ENCODE measurements around the gene ZFPL1.
A peak's percentile ranks its signal among the peaks of the same experiment; 100 is the strongest.

ZFPL1 gene

DNA sequence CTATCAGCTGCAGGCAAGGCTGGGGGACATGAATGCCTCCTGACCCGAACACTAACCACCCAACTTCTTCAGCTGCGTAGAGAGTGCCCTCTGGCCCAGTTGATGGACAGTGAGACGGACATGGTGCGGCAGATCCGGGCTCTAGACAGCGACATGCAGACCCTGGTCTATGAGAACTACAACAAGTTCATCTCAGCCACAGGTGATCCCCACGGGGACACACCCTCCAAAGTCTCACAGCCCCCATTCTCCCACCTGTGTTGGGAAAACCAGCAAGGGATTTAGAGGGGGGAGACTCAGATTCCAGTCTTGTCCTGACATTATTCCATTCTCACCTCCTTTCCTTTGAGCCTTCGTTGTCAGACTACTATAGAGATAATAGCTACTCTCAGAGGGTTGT is 12.9 kb downstream of the ZFPL1 start:
- no peak for DNase-seq

DNA sequence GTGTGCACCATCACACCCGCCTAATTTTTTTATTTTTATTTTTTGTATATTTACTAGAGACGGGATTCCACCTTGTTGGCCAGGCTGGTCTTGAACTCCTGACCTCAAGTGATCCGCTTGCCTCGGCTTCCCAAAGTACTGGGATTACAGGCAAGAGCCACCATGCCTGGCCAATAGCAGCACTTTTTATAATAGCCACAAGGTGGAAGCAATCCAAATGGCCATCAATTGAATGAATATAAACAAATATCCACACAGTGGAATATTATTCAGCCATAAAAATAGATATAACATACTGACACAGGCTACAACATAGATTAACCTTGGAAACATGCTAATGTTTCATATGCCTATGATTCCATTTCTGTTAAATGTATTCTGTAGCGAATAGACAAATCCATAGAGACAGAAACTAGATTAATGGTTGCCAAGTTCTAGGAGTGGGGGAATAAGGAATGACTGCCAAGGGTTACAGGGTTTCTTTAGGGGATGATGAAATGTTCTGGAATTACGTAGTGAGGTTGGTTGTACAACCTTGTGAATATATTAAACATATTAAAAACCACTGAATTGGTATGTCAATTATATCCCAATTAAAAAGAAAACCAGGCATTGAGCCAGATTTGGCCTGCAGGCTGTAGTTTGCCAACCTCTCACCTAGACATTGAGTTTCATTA is 16.8 kb downstream of the ZFPL1 start:
- no peak for DNase-seq

DNA sequence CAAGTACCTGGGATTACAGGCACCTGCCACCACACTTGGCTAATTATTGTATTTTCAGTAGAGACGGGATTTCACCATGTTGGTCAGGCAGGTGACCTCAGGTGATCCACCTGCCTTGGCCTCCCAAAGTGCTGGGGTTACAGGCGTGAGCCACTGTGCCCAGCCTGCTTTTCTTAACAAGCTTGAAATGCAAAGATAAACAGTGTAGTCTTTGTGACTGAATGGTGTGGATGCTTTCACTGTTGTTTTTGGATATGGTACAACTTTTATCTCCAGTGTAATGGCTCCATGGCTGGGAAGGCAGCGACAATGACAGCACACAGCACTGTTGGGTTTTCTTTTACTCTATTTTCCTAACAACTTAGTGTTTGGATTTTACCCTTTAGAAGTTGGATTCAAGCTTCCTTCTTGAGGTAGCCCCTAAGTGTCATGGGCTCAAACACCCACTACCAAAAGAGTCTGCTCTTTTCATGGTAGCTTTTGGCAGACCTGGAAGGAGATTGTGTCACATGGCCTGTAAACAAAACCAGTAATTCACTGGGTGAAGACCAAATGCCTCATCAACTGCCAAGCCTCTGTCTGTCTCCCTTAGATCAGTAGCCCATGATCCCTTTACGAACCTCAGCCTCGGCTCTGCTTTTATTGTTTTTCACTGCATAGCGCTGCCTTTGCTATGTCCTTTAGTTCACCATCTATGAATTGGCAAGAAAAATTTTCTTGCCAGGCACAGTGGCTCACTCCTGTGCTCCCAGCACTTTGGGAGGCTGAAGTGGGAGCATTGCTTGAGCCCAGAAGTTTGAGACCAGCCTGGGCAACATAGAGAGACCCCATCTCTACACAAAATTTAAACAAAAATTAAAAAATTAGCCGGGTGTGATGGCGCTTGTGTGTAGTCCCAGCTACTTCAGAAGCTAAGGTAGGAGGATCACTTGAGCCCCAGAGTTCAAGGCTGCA is 18.4 kb downstream of the ZFPL1 start:
- DNase-seq: no peak

DNA sequence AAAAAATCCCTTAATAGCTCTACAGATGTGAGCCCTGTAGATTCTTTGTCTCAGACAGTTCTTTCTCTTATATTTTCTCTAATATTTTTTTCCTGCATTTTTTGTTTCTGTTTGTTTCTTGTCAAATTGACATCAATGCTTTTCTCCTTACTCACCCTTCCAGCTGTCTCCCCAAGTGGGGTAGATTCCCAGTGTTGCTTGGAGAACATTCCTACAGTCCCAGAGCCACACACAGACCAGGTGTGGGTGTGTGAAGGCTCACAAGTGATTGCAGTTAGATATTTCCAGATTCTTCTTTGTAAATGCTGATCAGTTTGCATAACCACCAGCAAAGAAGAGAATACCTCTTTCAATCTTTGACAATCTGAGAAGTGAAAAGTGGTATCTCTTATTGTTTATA is 19.5 kb downstream of the ZFPL1 start:
- no peak for DNase-seq

DNA sequence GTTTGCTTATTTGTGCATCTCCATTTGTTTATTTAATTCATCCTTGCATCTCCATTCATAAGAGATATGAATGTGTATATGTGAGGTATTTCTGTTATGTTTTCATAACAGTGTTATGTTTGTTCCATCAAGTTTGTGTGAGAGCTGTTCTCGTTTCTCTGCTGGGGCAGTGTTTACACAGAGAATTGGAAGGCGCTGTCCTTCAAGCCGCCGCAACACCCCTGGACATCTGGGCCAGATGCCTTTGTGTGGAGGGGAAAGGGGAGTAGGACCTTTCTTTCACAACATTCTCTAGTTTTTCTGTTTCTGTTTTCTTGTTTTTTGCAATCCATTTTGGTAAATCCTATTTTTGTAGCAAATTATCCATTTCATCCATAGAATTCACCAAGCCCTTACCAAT is 20.6 kb downstream of the ZFPL1 start:
- no peak for DNase-seq

DNA sequence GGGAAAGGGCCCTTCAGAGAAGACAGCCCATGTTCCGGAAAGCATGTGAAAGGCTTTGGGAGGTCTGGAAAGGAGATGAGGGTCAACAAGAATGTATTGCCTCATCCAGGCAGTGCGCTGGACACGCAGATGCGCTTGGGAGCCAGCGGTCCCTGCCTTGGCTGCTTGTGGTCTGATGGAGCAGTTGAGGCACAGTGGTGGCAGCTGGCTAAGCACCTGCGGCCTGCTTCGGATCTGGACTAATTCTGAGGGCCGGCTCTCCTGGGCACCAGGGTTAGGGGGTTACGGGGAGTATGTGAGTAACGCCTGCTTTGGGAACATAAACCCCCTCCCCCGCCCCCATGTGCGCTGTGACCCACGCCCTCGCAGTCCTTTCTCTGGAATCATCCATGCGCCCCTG is 23.1 kb downstream of the ZFPL1 start:
- DNase-seq: no peak

DNA sequence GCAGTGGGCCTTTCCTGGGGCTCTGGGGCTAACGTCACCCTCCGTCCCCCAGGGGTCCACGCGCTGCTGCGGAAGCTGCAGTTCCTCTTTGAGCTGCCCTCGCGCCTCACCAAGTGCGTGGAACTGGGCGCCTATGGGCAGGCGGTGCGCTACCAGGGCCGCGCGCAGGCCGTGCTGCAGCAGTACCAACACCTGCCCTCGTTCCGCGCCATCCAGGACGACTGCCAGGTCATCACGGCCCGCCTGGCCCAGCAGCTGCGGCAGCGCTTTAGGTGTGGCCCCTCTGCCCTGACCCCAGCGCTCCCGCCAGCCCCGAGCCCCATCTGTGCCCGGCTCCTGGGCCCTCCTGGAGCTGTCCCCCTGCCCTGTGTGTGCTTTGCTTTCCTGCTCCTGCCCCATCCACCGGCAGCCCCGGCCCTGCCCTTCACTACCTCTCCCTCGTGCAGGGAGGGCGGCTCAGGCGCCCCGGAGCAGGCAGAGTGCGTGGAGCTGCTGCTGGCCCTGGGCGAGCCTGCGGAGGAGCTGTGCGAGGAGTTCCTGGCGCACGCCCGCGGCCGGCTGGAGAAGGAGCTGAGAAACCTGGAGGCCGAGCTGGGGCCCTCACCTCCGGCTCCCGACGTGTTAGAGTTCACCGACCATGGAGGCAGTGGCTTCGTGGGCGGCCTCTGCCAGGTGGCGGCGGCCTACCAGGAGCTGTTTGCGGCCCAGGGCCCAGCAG is 23.9 kb downstream of the ZFPL1 start:
- no peak for DNase-seq

DNA sequence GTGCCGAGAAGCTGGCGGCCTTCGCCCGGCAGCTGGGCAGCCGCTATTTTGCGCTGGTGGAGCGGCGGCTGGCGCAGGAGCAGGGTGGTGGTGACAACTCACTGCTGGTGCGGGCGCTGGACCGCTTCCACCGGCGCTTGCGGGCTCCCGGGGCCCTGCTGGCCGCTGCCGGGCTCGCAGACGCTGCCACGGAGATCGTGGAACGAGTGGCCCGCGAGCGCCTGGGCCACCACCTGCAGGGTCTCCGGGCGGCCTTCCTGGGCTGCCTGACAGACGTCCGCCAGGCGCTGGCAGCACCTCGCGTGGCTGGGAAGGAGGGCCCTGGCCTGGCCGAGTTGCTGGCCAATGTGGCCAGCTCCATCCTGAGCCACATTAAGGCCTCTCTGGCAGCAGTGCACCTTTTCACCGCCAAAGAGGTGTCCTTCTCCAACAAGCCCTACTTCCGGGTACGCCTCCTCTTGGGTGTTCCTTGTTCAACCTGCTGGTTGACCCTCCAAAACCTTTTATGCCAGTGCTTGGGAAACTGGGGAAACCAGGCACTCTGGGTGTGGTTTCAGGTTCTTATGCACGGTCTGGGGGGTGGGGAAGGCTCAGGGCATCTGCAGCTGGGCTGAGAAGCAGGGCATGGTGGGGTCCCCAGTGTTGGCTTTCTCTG is 24.6 kb downstream of the ZFPL1 start:
- DNase-seq: no peak

DNA sequence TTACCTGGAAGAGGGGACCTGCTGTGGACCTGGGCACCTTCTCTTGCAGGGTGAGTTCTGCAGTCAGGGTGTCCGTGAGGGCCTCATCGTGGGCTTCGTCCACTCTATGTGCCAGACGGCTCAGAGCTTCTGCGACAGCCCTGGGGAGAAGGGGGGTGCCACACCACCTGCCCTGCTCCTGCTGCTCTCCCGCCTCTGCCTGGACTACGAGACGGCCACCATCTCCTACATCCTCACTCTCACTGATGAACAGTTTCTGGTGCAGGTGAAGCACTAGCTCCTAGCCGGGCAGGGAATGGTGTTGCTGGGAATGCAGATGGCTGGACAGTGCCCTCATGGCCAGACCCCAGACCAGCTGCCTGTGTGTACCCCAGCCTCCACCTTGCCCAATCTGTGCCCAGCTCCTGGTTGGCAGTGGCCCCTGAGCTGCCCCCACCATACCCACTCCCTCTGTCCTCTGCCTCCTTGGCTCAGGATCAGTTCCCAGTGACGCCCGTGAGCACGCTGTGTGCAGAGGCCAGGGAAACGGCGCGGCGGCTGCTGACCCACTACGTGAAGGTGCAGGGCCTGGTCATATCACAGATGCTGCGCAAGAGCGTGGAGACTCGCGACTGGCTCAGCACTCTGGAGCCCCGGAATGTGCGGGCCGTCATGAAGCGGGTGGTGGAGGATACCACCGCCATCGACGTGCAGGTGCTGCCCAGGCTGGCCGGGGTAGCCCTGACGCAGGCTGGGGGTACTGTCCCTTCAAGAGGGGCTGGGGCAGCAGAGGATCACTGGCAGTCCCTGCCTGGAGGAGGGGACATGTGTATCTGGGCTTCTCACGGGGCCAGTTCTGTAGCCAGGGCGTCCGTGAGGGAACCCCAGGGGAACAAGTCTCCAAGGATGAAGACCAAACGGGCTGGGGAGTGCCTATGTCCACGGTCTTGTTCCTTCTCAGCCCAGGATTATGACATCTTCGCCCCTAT is 25.5 kb downstream of the ZFPL1 start:
- DNase-seq: no peak

DNA sequence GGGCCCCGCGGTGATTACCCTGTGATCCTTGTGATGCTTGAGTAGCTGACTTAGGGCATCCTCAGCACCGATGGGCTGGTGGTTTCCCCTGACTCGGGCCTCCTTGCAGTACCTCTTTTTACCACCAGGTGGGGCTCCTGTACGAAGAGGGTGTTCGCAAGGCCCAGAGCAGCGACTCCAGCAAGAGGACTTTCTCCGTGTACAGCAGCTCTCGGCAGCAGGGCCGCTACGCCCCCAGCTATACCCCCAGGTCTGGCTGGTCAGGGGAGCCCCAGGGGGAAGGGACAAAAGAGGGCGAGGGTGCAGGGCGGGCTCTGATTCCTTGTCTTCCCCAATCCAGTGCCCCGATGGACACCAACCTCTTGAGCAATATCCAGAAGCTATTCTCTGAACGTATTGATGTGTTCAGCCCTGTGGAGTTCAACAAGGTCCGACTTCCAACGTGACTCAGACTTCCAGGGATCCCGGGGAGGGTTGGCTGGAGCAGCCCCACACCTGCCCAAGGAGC is 26.4 kb downstream of the ZFPL1 start:
- DNase-seq: peak; percentile 69

DNA sequence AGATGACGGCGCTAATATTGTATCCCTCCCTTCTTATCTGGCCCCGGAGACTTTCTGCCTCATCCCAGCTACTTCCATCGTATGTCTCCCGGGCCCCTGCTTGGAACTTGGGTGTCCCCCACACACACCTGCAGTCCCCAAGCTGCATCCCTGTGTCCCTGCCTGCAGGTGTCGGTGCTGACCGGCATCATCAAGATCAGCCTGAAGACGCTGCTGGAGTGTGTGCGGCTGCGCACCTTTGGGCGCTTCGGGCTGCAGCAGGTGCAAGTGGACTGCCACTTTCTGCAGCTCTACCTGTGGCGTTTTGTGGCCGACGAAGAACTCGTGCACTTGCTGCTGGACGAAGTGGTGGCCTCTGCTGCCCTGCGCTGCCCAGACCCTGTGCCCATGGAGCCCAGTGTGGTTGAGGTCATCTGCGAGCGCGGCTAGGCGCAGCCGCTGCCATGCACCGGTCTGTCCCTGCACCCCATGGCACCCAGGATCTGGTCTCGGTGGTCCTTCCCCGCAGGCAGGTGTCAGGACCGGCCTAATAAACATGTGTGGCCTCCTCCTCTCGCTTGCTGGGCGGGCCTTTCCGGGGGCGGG is 27.2 kb downstream of the ZFPL1 start:
- DNase-seq: no peak

DNA sequence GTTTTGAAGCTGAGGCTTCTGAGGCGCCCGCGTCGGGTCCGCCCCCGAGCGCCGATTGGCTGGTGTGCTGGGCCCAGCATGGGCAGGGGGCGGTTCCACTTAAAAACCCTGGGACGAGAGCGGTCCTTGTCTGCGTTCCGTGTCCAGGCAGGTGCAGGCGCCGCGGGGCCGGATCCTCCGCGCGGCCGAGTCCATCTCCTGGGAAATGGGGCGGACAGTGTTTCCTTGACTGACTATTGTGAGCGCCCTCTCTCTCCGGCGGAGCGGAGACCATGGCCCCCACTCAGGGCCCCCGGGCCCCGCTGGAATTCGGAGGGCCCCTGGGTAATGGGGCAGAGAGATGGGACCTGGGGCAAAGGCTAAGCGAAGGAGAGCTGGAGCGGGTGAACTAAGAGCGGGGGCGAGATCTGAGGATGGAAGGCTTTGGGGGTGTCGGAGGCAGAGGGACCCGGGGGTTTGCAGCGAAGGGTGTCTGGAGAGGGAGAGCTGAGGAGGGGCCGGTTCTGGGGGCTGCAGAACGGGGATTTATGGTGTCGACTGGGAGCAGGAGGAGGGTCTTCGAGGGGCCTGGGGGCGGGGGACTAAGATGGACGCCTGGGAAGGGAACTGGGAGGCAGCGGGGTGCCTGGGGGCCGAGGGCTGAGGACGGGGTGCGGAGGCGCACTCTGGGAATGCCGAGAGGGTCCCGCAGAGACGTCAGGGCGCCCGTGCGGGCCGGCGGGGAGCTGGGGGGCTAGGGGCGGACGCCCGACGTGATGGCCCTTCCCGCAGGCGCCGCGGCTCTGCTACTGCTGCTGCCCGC is 27.9 kb downstream of the ZFPL1 start, which contains the start of gene TM7SF2:
TM7SF2 (plus strand) TSS at position 129 of the 802 bp plus-strand sequence; CDS start at position 273, 144 bp downstream.
- DNase-seq: peak; percentile 83

DNA sequence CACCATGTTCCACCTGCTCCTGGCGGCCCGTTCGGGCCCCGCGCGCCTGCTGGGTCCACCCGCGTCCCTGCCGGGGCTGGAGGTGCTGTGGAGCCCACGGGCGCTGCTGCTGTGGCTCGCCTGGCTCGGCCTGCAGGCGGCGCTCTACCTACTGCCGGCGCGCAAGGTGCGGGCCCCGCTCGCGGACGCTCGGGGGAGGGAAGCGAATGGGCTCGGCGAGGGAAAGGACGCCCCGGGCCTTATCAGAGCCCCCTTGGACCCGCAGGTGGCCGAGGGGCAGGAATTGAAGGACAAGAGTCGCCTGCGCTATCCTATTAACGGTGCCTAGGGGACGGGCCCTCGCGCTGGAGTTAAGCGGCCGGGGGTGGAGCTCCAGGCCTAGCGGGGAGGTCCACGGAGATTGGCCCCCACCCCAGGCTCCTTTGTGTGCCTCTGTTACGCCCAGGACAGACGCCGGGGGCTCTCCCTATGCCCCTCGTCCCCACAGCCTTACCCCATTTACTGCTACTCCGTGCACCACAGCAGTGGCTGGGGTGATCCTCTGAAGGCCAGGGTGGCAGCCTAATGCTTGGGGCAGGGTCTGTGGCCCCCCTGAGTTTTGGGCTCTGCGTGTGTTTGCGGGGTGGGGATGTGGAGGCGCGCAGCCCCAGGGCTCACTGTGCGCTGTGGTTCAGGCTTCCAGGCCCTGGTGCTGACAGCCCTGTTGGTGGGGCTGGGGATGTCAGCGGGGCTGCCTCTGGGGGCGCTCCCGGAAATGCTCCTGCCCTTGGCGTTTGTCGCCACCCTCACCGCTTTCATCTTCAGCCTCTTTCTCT is 28.7 kb downstream of the ZFPL1 start:
- DNase-seq: peak; percentile 61

DNA sequence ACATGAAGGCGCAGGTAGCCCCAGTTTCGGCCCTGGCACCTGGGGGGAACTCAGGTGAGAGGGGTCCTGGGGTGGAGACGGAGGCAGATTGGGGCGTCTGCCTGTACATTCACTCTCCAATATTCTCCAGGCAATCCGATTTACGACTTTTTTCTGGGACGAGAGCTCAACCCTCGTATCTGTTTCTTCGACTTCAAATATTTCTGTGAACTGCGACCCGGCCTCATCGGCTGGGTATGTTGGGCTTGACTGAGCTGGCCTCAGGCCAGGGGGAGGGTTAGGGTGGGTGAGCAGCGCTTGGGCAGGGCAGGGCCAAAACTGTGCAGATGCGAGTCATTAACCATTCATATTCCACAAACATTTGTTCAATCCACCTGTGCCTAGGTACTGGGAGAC is 29.3 kb downstream of the ZFPL1 start:
- no peak for DNase-seq

DNA sequence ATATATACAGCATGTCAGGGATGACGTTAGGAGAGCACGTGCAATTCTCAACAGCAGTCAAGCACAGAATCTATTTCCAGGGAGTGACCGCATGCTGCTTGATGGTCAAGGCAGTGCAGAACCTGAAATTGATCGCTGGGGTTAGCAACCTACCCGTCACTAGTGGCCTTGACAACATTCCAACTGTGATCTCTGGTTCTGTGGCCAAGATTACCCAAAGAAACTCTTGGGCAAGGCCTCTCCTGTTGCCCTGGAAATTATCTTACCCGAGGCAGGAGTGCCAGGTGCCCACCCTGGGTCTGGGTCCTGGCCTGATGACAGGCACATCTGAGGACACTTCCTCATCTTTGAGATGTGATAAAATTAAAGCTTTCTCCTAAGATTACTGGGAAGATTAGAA is 29.8 kb downstream of the ZFPL1 start:
- no peak for DNase-seq

DNA sequence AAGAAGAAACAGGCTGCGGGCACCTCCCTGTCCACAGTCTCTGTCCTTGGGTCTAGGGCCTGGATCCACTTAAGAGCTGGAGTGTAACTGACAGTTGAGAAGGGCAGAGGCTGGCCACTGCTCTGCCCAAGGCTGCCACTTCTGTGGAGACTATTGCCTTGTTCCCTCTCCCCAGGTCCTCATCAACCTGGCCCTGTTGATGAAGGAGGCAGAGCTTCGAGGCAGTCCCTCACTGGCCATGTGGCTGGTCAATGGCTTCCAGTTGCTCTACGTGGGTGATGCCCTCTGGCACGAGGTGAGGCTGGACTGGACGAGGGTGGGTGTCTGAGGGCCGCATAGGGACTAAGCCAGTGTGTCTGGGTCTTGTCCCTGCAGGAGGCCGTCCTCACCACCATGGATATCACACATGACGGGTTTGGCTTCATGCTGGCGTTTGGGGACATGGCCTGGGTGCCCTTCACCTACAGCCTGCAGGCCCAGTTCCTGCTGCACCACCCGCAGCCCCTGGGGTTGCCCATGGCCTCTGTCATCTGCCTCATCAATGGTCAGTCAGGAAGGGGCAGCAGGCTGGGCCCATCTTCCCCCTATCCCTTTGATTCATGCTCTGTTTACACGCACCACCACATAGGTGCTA is 30.6 kb downstream of the ZFPL1 start:
- no peak for DNase-seq

DNA sequence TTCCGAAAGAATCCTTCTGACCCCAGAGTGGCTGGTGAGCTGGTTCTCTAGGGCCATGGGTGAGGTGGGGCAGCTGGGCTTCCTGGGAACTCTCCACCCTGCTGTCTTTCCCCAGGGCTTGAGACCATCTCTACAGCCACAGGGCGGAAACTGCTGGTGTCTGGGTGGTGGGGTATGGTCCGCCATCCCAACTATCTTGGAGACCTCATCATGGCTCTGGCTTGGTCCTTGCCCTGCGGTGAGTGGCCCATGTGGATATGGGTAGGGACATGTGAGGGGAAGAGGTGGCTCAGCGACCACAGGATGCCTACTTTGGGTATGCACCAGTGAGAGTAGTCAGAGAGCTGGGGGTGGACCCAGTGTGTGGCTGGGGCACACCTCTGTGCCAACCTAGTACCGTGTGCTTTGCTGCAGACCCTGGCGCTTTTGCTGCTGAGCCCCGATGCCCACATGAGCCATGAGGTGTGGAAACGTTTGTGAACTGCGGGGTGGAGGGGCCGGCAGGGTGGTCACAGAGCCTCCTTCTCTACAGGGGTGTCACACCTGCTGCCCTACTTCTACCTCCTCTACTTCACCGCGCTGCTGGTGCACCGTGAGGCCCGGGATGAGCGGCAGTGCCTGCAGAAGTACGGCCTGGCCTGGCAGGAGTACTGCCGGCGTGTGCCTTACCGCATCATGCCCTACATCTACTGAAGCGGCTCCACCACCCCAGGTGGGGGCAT is 31.5 kb downstream of the ZFPL1 start:
- DNase-seq: no peak

Data from GDM1 (cell line).